Esophagus squamous epithelium (tissue), 5 donors: ENCODE data around the gene DHRS3. TPM values are rescaled to one million over a fixed set of nuclear protein-coding genes. Genes with fewer than 3 reads are reported as not detected.

Source experiments
- DNase-seq: peaks from one replicate; lab custom pipeline; 2025; lab: John Stamatoyannopoulos, UW
- H3K27ac ChIP-seq, 4 donors: fragments of 200-600 bp; sonication (generic); one replicate each; pipeline ENCODE4 v1.5.1; 2016 to 2019; ENCODE audit warnings: mild to moderate bottlenecking in 1 of 4
- H3K27me3 ChIP-seq, 4 donors: fragments of 200-600 bp; sonication (generic); 1 replicate in 3 of 4; 2 replicates in 1 of 4; pipeline versions ENCODE4 v1.5.1 to v1.6.0; 2017 to 2021; ENCODE audit warnings: antibody characterized with exemption in 1 of 4
- H3K36me3 ChIP-seq, 3 donors: fragments of 200-600 bp; sonication (generic); one replicate each; pipeline ENCODE4 v1.5.1; 2016 to 2019
- H3K4me1 ChIP-seq, 3 donors: fragments of 200-600 bp; sonication (generic); one replicate each; pipeline ENCODE4 v1.5.1; 2017 to 2019
- H3K4me3 ChIP-seq, 4 donors: fragments of 200-600 bp; sonication (generic); 1 replicate in 3 of 4; 2 replicates in 1 of 4; pipeline ENCODE4 v1.5.1; 2016 to 2019; ENCODE audit warnings: mild to moderate bottlenecking in 2 of 4, moderate library complexity in 1 of 4
- H3K9me3 ChIP-seq, 3 donors: fragments of 200-600 bp; sonication (generic); one replicate each; pipeline ENCODE4 v1.5.1; 2016 to 2019
- POLR2A ChIP-seq, 4 donors: fragments of 450-650 bp; IDR thresholded peaks; one replicate each; pipeline ENCODE4 v1.6.1; 2017; ENCODE audit warnings: antibody characterized with exemption in 4 of 4, mild to moderate bottlenecking in 4 of 4, moderate library complexity in 3 of 4
- WGBS, 2 donors: methylation state at CpG; one replicate each; pipeline ENCODE4 v1.1.5; 2018; 5-methylcytosine and 5-hydroxymethylcytosine counted together
- intact Hi-C: fragments of 100-400 bp; cut with DNase I; formaldehyde crosslinking; loops from one replicate; pipeline ENCODE4 v1.15.0; 2022
- total RNA-seq, 4 donors: library from RNA; depleted of rRNA; stranded (reverse); fragments of >200 nt; gene quantifications; one replicate each; pipeline ENCODE4 v1.1.0, GENCODE V29; 2016
- TF ChIP-seq, protein P1 (sequence below), 6 experiments: fragments of 450-650 bp in 4 of 6; fragments of 200-600 bp in 2 of 6; sonication (generic) in 2 of 6; IDR thresholded peaks; one replicate each; pipeline ENCODE4 v1.5.1; 2016 to 2019; ENCODE audit warnings: antibody characterized with exemption in 6 of 6, mild to moderate bottlenecking in 4 of 6, moderate library complexity in 4 of 6
- donor health status: DM: yes; HTN: yes; CAD: no.

Gene DHRS3
- total RNA-seq, 4 donors from 2014 or later: 87.7 to 166 (median 117) TPM

DNA sequence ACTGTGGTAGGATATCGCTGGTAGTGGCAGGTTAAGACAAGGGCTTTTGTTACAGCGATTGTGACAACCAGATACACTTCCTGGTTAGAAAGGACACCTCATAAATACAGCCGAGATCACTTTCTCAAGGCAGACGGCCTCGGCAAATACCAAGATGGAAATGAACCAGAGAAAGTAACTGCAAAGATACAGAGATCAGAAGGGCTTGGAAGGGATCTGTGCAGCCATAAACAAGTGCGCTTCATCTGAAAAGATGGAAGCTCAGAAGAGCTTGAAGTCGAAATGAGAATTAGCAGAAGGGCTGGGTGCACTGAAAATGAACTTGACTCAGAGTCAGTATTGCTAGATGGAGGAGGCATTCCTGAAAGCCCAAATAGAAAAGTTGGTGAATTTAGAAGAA is 7.1 kb downstream of the DHRS3 start:
- peaks cover 14 to 82% (median 37%) of the 10 kb centered on the region in 3 donors for H3K4me1 ChIP-seq
- peaks cover 0 to 82% (median 6%) of the 10 kb centered on the region in 3 donors for H3K36me3 ChIP-seq
- no peak overlapping the region for H3K4me3 ChIP-seq
- DNase-seq: no peak
- no peaks in the 10 kb centered on the region for H3K27me3 ChIP-seq
- peak overlapping the region in 1 of 4 donors; percentile 5 for H3K27ac ChIP-seq
- H3K9me3 ChIP-seq: no peaks in the 10 kb centered on the region
- intact Hi-C loops: no loop called here
- no peak for TF ChIP-seq POLR2A (IDR thresholded peaks at IDR 0.05)
- TF ChIP-seq, protein P1, sequence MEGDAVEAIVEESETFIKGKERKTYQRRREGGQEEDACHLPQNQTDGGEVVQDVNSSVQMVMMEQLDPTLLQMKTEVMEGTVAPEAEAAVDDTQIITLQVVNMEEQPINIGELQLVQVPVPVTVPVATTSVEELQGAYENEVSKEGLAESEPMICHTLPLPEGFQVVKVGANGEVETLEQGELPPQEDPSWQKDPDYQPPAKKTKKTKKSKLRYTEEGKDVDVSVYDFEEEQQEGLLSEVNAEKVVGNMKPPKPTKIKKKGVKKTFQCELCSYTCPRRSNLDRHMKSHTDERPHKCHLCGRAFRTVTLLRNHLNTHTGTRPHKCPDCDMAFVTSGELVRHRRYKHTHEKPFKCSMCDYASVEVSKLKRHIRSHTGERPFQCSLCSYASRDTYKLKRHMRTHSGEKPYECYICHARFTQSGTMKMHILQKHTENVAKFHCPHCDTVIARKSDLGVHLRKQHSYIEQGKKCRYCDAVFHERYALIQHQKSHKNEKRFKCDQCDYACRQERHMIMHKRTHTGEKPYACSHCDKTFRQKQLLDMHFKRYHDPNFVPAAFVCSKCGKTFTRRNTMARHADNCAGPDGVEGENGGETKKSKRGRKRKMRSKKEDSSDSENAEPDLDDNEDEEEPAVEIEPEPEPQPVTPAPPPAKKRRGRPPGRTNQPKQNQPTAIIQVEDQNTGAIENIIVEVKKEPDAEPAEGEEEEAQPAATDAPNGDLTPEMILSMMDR (IDR thresholded peaks at IDR 0.05): no peak
- WGBS, 2 donors: 56 to 59% methylated on average over 7 of the region's 7 CpGs

DNA sequence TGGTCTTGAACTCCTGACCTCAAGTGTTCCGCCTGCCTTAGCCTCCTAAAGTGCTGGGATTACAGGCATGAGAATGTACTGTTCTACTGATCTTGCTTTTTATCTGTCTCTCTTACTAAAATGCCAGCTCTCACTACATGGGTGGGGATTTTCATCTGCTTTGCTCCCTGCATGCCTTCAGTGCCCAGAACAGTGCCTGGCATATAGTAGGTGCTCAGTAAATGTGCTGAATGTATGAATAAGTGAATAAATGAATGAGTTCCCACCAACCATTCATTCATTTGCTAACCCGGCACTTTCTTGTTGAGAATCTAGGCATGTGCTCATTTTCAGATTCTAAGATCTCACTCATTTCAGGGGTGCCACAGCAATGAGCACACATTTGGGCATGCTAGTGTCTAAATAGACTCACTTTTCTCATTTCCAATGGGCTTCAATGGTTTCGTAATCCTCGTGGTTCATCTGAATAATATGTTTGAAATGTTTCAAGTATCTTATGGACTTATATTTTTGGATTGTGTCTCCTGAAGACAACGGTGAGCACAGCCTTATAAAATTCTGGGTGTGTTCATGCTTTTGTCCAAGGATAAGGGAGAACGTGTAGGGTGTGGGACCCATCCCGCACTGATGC is 7.6 kb downstream of the DHRS3 start:
- Histone ChIP-seq H3K9me3 (no peaks in the 10 kb centered on the region), H3K4me1 (peaks cover 10 to 81% (median 34%) of the 10 kb centered on the region in 3 donors), H3K4me3 (no peak overlapping the region), H3K36me3 (peaks cover 0 to 87% (median 6%) of the 10 kb centered on the region in 3 donors), H3K27ac (peak overlapping the region in 2 of 4 donors; percentile 5 to 7), H3K27me3 (no peaks in the 10 kb centered on the region)
- WGBS, 2 donors: 61 to 64% methylated on average over 7 of the region's 7 CpGs
- intact Hi-C loops: no loop called here
- TF ChIP-seq POLR2A (IDR thresholded peaks at IDR 0.05): no peak
- TF ChIP-seq, protein P1 (IDR thresholded peaks at IDR 0.05): no peak
- no peak for DNase-seq

DNA sequence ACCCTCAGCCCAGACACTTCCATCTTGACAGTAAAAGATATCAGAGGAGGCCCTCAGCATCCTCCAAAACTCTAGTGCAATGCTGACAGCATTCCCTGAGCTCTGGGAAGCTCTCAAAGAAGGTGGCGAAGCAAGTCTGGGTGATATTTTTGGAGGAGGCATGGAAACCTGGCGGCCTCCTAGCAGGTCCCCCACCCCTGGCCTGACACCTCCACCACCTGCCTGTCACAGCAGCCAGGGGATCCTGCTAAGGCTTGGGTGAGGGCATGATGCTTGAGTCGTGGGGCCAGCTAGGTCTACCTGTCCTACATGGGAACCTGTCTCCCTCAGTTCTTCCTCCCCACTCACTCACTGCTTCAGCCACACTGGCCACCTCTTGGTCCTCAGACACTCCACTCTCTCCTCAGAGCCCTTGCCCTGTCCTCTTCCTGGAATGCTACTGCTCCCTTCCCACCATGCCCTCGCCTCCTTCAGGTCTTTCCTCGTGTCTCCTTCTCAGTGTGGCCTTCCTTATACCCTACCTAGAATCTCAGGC is 8.5 kb downstream of the DHRS3 start:
- no peaks in the 10 kb centered on the region for H3K27me3 ChIP-seq
- H3K9me3 ChIP-seq: no peaks in the 10 kb centered on the region
- H3K4me1 ChIP-seq: peaks cover 10 to 81% (median 33%) of the 10 kb centered on the region in 3 donors
- TF ChIP-seq, protein P1 (IDR thresholded peaks at IDR 0.05): no peak
- TF ChIP-seq POLR2A (IDR thresholded peaks at IDR 0.05): no peak
- WGBS, 2 donors: 74 to 94% methylated on average over 4 of the region's 5 CpGs
- no peak overlapping the region for H3K4me3 ChIP-seq
- no peak for DNase-seq
- peaks cover 0 to 95% (median 6%) of the 10 kb centered on the region in 3 donors for H3K36me3 ChIP-seq
- intact Hi-C loops: no loop called here
- peak overlapping the region in 3 of 4 donors; percentile 0 to 63 (median 13) for H3K27ac ChIP-seq

DNA sequence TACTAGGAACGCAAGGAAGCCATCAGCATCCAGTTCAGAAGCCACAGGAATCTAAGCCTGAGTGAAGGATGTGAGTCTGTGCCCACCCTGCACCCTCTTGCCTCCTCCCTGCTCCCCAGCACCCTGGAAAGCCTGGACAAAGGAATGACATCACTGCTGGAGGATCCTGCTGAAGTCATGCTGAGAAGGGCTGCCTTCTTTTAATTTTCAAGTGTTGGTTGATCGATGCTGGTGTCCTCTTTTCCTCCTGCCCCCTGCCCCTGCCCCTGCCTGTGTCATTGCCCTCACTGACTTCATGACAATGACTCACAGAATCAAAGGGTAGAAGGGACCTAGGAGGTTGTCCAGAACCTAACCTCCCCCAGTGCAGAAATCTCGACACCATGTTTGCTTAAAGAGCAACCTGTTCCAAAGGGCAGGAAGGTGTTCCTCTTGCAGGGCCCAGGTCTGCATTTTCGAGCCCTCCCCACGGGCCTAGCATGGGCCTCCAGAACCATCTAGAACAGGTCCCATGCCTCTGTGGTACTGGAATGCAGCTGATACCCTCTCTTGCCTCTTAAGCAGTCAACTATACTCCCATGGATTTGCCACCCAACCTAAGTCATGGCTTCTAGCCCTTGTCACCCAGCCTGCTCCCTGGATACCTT is 9.6 kb downstream of the DHRS3 start:
- Histone ChIP-seq H3K27ac (peak overlapping the region in 2 of 4 donors; percentile 13 to 63), H3K4me1 (peaks cover 15 to 81% (median 33%) of the 10 kb centered on the region in 3 donors)
- intact Hi-C loops: no loop called here

More for the DNA sequence above, 9.6 kb downstream of the DHRS3 start:
- Histone ChIP-seq H3K27me3 (no peaks in the 10 kb centered on the region), H3K9me3 (no peaks in the 10 kb centered on the region), H3K36me3 (peaks cover 0 to 95% (median 6%) of the 10 kb centered on the region in 3 donors), H3K4me3 (no peak overlapping the region)
- TF ChIP-seq, protein P1 (IDR thresholded peaks at IDR 0.05): no peak
- no peak for TF ChIP-seq POLR2A (IDR thresholded peaks at IDR 0.05)
- no peak for DNase-seq
- WGBS, 2 donors: 86 to 92% methylated on average over 3 to 4 of the region's 5 CpGs
